Measurements from ENCODE around the gene DAB2IP.
A peak's percentile ranks its signal among the peaks of the same experiment; 100 is the strongest.

DAB2IP gene

GRCh38 chr9:121735065-121735792 is 83.8 kb downstream of the DAB2IP start (continued):
- TF ChIP-seq, protein P1, sequence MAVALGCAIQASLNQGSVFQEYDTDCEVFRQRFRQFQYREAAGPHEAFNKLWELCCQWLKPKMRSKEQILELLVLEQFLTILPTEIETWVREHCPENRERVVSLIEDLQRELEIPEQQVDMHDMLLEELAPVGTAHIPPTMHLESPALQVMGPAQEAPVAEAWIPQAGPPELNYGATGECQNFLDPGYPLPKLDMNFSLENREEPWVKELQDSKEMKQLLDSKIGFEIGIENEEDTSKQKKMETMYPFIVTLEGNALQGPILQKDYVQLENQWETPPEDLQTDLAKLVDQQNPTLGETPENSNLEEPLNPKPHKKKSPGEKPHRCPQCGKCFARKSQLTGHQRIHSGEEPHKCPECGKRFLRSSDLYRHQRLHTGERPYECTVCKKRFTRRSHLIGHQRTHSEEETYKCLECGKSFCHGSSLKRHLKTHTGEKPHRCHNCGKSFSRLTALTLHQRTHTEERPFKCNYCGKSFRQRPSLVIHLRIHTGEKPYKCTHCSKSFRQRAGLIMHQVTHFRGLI (tag by site-specific recombination; IDR thresholded peaks at IDR 0.05): no peak
- TF ChIP-seq ZNF747 (tag by site-specific recombination; IDR thresholded peaks at IDR 0.05): no peak
- peak; percentile 33; the same call in 1 of the 2 replicates for TF ChIP-seq ZBTB17 (tag by site-specific recombination; IDR thresholded peaks at IDR 0.05)
- no peak for TF ChIP-seq OVOL3 (tag by site-specific recombination; IDR thresholded peaks at IDR 0.05)
- TF ChIP-seq ZNF140 (tag by site-specific recombination; IDR thresholded peaks at IDR 0.05): no peak
- no peak for TF ChIP-seq ZNF629 (tag by site-specific recombination; IDR thresholded peaks at IDR 0.05)
- TF ChIP-seq ZIC2 (tag by site-specific recombination; IDR thresholded peaks at IDR 0.05): peak; percentile 82
- TF ChIP-seq, protein P2, sequence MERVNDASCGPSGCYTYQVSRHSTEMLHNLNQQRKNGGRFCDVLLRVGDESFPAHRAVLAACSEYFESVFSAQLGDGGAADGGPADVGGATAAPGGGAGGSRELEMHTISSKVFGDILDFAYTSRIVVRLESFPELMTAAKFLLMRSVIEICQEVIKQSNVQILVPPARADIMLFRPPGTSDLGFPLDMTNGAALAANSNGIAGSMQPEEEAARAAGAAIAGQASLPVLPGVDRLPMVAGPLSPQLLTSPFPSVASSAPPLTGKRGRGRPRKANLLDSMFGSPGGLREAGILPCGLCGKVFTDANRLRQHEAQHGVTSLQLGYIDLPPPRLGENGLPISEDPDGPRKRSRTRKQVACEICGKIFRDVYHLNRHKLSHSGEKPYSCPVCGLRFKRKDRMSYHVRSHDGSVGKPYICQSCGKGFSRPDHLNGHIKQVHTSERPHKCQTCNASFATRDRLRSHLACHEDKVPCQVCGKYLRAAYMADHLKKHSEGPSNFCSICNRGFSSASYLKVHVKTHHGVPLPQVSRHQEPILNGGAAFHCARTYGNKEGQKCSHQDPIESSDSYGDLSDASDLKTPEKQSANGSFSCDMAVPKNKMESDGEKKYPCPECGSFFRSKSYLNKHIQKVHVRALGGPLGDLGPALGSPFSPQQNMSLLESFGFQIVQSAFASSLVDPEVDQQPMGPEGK (tag by site-specific recombination; IDR thresholded peaks at IDR 0.05): peak; percentile 53; the same call in 1 of the 2 replicates
- TF ChIP-seq ZNF768 (tag by site-specific recombination; IDR thresholded peaks at IDR 0.05): no peak
- TF ChIP-seq ZNF239 (tag by site-specific recombination; IDR thresholded peaks at IDR 0.05): no peak
- peak; percentile 44; the same call in 1 of the 2 replicates for TF ChIP-seq CTCF (tag by site-specific recombination; IDR thresholded peaks at IDR 0.05)
- TF ChIP-seq ZNF366 (tag by site-specific recombination; conservative IDR thresholded peaks at IDR 0.05): no peak
- no peak for TF ChIP-seq ZNF404 (tag by site-specific recombination; IDR thresholded peaks at IDR 0.05)

GRCh38 chr9:121735793-121736770 is 84.6 kb downstream of the DAB2IP start:
- no peaks in the 10 kb centered on the region for H3K36me3 ChIP-seq (ENCODE audit: control insufficient read depth in 2 of 2, insufficient read depth in 1 of 2, low read length in 2 of 2)
- H3K4me1 ChIP-seq (ENCODE audit: control insufficient read depth, insufficient read depth, low read length): no peaks in the 10 kb centered on the region; the same call in 1 of the 2 replicates
- H3K9me3 ChIP-seq (ENCODE audit: control insufficient read depth, insufficient read depth, low read depth, low read length): no peaks in the 10 kb centered on the region
- TF ChIP-seq, protein P3, sequence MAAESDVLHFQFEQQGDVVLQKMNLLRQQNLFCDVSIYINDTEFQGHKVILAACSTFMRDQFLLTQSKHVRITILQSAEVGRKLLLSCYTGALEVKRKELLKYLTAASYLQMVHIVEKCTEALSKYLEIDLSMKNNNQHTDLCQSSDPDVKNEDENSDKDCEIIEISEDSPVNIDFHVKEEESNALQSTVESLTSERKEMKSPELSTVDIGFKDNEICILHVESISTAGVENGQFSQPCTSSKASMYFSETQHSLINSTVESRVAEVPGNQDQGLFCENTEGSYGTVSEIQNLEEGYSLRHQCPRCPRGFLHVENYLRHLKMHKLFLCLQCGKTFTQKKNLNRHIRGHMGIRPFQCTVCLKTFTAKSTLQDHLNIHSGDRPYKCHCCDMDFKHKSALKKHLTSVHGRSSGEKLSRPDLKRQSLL (tag by site-specific recombination; IDR thresholded peaks at IDR 0.05): no peak
- TF ChIP-seq ZNF555 (tag by site-specific recombination; conservative IDR thresholded peaks at IDR 0.05): no peak
- no peak for TF ChIP-seq ZNF660 (tag by site-specific recombination; IDR thresholded peaks at IDR 0.05)
- no peak for TF ChIP-seq ZNF701 (tag by site-specific recombination; IDR thresholded peaks at IDR 0.05)
- TF ChIP-seq ZNF596 (tag by site-specific recombination; IDR thresholded peaks at IDR 0.05): no peak
- TF ChIP-seq REPIN1 (tag by site-specific recombination; IDR thresholded peaks at IDR 0.05; ENCODE audit: low read depth): no peak
- TF ChIP-seq ZNF112 (tag by site-specific recombination; IDR thresholded peaks at IDR 0.05): no peak
- TF ChIP-seq ZBTB17 (tag by site-specific recombination; IDR thresholded peaks at IDR 0.05): no peak
- TF ChIP-seq KLF17 (tag by site-specific recombination; IDR thresholded peaks at IDR 0.05): no peak
- no peak for TF ChIP-seq SP7 (tag by site-specific recombination; IDR thresholded peaks at IDR 0.05)
- TF ChIP-seq, protein P4, sequence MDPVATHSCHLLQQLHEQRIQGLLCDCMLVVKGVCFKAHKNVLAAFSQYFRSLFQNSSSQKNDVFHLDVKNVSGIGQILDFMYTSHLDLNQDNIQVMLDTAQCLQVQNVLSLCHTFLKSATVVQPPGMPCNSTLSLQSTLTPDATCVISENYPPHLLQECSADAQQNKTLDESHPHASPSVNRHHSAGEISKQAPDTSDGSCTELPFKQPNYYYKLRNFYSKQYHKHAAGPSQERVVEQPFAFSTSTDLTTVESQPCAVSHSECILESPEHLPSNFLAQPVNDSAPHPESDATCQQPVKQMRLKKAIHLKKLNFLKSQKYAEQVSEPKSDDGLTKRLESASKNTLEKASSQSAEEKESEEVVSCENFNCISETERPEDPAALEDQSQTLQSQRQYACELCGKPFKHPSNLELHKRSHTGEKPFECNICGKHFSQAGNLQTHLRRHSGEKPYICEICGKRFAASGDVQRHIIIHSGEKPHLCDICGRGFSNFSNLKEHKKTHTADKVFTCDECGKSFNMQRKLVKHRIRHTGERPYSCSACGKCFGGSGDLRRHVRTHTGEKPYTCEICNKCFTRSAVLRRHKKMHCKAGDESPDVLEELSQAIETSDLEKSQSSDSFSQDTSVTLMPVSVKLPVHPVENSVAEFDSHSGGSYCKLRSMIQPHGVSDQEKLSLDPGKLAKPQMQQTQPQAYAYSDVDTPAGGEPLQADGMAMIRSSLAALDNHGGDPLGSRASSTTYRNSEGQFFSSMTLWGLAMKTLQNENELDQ (tag by site-specific recombination; IDR thresholded peaks at IDR 0.05; ENCODE audit: low read depth): no peak
- ChIA-PET CTCF (interaction anchor here (0.5 to 3.0 kb wide), 9 partner anchors 8 to 194 kb away, joined by 3 to 12 read pairs (median 4); no protein-coding TSS in a partner anchor), POLR2A (interaction anchor here (0.6 kb wide), 1 partner anchor 22 kb away, joined by 4 read pairs; no protein-coding TSS in a partner anchor)
- H3K27ac ChIP-seq (ENCODE audit: extremely low read depth, low read depth, low read length): no peak overlapping the region
- H3K4me3 ChIP-seq (ENCODE audit: low read depth, low read length): no peak overlapping the region
